Neural progenitor cell (in vitro differentiated cells): ENCODE measurements around the gene RFX3.

Experiments used
- CTCF ChIP-seq: fragments of 200-600 bp; sonication (generic); IDR thresholded peaks from 2 replicates; pipeline ENCODE4 v1.5.1; 2017; ENCODE audit warnings: antibody characterized with exemption, mild to moderate bottlenecking
- EZH2 ChIP-seq: fragments of 200-600 bp; sonication (generic); IDR thresholded peaks from 2 replicates; pipeline ENCODE4 v1.6.1; 2017; ENCODE audit warnings: antibody characterized with exemption, mild to moderate bottlenecking, moderate library complexity

- TF ChIP-seq CTCF (no peak), EZH2 (no peak)
Observed at GRCh38 chr9:3521966-3522365, 3.8 kb downstream of the RFX3 start.
